HepG2 (cell line): ENCODE measurements around the gene UVSSA. TPM values are rescaled to one million over a fixed set of nuclear protein-coding genes. Genes with fewer than 3 reads are reported as not detected.
A peak's percentile ranks its signal among the peaks of the same experiment; 100 is the strongest.

Source experiments
- CBFB ChIP-seq: sonication (generic); formaldehyde crosslinking; IDR thresholded peaks from 2 replicates; pipeline ENCODE4 v1.4.0; 2020; ENCODE audit warnings: missing genetic modification reagents
- CHD2 ChIP-seq: IDR thresholded peaks from 2 replicates; pipeline ENCODE4 v1.6.1; 2011; ENCODE audit warnings: low read depth, low read length, improper control_type of control experiment
- HNRNPK ChIP-seq: fragments of 200-400 bp; formaldehyde crosslinking; IDR thresholded peaks from 2 replicates; pipeline ENCODE4 v1.6.1; 2018; ENCODE audit warnings: low read length, low read depth, moderate library complexity, mild to moderate bottlenecking; ENCODE audit not compliant: poor library complexity, severe bottlenecking
- MAZ ChIP-seq, 2 experiments: sonication (generic) in 1 of 2; formaldehyde crosslinking in 1 of 2; IDR thresholded peaks; 2 replicates each; pipeline versions ENCODE4 v1.5.0 to v1.6.1; 2012 to 2020; ENCODE audit warnings: low read depth in 2 of 2, mild to moderate bottlenecking in 2 of 2, borderline replicate concordance in 1 of 2, improper control_type of control experiment in 1 of 2, low read length in 1 of 2, missing genetic modification reagents in 1 of 2, moderate library complexity in 1 of 2
- MED1 ChIP-seq: sonication (generic); formaldehyde crosslinking; IDR thresholded peaks from 2 replicates; pipeline ENCODE4 v1.4.0; 2020; ENCODE audit warnings: missing genetic modification reagents
- MLLT10 ChIP-seq: sonication (generic); formaldehyde crosslinking; IDR thresholded peaks from 2 replicates; pipeline ENCODE4 v1.4.0; 2020; ENCODE audit warnings: missing genetic modification reagents
- MYC ChIP-seq: sonication (generic); formaldehyde crosslinking; IDR thresholded peaks from 2 replicates; pipeline ENCODE4 v1.9.0; 2021; ENCODE audit warnings: missing genetic modification reagents, borderline replicate concordance
- PHB2 ChIP-seq: fragments of 450-650 bp; IDR thresholded peaks from 2 replicates; pipeline ENCODE4 v1.6.1; 2018; ENCODE audit not compliant: partially characterized antibody
- PHF8 ChIP-seq: sonication (generic); formaldehyde crosslinking; IDR thresholded peaks from 2 replicates; pipeline ENCODE4 v1.5.0; 2020; ENCODE audit warnings: missing genetic modification reagents
- RAD21 ChIP-seq: fragments of 450-650 bp; formaldehyde crosslinking; IDR thresholded peaks from 2 replicates; pipeline ENCODE4 v1.5.0; 2020; ENCODE audit warnings: mild to moderate bottlenecking
- REPIN1 ChIP-seq: sonication (generic); formaldehyde crosslinking; IDR thresholded peaks from 2 replicates; pipeline ENCODE4 v1.8.0; 2022; ENCODE audit warnings: missing genetic modification reagents, low read depth, mild to moderate bottlenecking, borderline replicate concordance
- REXO4 ChIP-seq: sonication (generic); formaldehyde crosslinking; IDR thresholded peaks from 2 replicates; pipeline ENCODE4 v1.8.0; 2022; ENCODE audit warnings: missing genetic modification reagents, mild to moderate bottlenecking, borderline replicate concordance
- RFXAP ChIP-seq: sonication (generic); formaldehyde crosslinking; IDR thresholded peaks from 2 replicates; pipeline ENCODE4 v1.4.0; 2020; ENCODE audit warnings: missing genetic modification reagents, borderline replicate concordance
- SNAPC2 ChIP-seq: sonication (generic); formaldehyde crosslinking; IDR thresholded peaks from 2 replicates; pipeline ENCODE4 v1.8.1; 2022; ENCODE audit warnings: mild to moderate bottlenecking, missing genetic modification reagents
- TCF12 ChIP-seq, 2 experiments: fragments of 450-650 bp in 1 of 2; sonication (generic) in 1 of 2; formaldehyde crosslinking in 1 of 2; IDR thresholded peaks; 2 replicates each; pipeline versions ENCODE4 v1.6.1 to v1.8.0; 2017 to 2022; ENCODE audit warnings: antibody characterized with exemption in 1 of 2, mild to moderate bottlenecking in 1 of 2, missing genetic modification reagents in 1 of 2, moderate library complexity in 1 of 2
- U2AF1 ChIP-seq: fragments of 200-400 bp; formaldehyde crosslinking; optimal IDR thresholded peaks from 2 replicates; pipeline ENCODE3; 2017; ENCODE audit warnings: mild to moderate bottlenecking, low read depth, low read length
- XRCC5 ChIP-seq: fragments of 200-400 bp; formaldehyde crosslinking; optimal IDR thresholded peaks from 2 replicates; pipeline ENCODE3; 2017; ENCODE audit warnings: mild to moderate bottlenecking, low read length
- ZBTB7B ChIP-seq: sonication (generic); formaldehyde crosslinking; IDR thresholded peaks from 2 replicates; pipeline ENCODE4 v1.4.0; 2020; ENCODE audit warnings: missing genetic modification reagents
- ZNF207 ChIP-seq: fragments of 450-650 bp; IDR thresholded peaks from 2 replicates; pipeline ENCODE4 v1.6.1; 2016; ENCODE audit warnings: antibody characterized with exemption, borderline replicate concordance
- ZNF501 ChIP-seq: sonication (generic); formaldehyde crosslinking; IDR thresholded peaks from 2 replicates; pipeline ENCODE4 v1.5.1; 2020; ENCODE audit warnings: mild to moderate bottlenecking, moderate library complexity, missing genetic modification reagents
- ZNF512 ChIP-seq: sonication (generic); formaldehyde crosslinking; IDR thresholded peaks from 2 replicates; pipeline ENCODE4 v1.4.0; 2020; ENCODE audit warnings: mild to moderate bottlenecking, missing genetic modification reagents
- ZNF562 ChIP-seq: sonication (generic); formaldehyde crosslinking; IDR thresholded peaks from 2 replicates; pipeline ENCODE4 v1.8.0; 2022; ENCODE audit warnings: missing genetic modification reagents, borderline replicate concordance
- ZNF598 ChIP-seq: sonication (generic); formaldehyde crosslinking; IDR thresholded peaks from 2 replicates; pipeline ENCODE4 v1.5.1; 2020; ENCODE audit warnings: mild to moderate bottlenecking, missing genetic modification reagents, borderline replicate concordance
- ZNF672 ChIP-seq: sonication (generic); formaldehyde crosslinking; IDR thresholded peaks from 2 replicates; pipeline ENCODE4 v1.8.1; 2022; ENCODE audit warnings: missing genetic modification reagents
- ZNF776 ChIP-seq: sonication (generic); formaldehyde crosslinking; IDR thresholded peaks from 2 replicates; pipeline ENCODE4 v1.4.0; 2020; ENCODE audit warnings: mild to moderate bottlenecking, missing genetic modification reagents
- ZNF800 ChIP-seq: sonication (generic); formaldehyde crosslinking; IDR thresholded peaks from 2 replicates; pipeline ENCODE4 v1.4.0; 2020; ENCODE audit warnings: missing genetic modification reagents
- ZNF816 ChIP-seq: sonication (generic); formaldehyde crosslinking; IDR thresholded peaks from 2 replicates; pipeline ENCODE4 v1.8.0; 2022; ENCODE audit warnings: missing genetic modification reagents, mild to moderate bottlenecking, borderline replicate concordance
- ZNF879 ChIP-seq: sonication (generic); formaldehyde crosslinking; IDR thresholded peaks from 2 replicates; pipeline ENCODE4 v1.8.1; 2023; ENCODE audit warnings: missing genetic modification reagents
- ZSCAN30 ChIP-seq: sonication (generic); formaldehyde crosslinking; IDR thresholded peaks from 2 replicates; pipeline ENCODE4 v1.5.0; 2020; ENCODE audit warnings: mild to moderate bottlenecking, missing genetic modification reagents
- polyA plus RNA-seq, 8 experiments: library from polyadenylated mRNA; depleted of rRNA in 3 of 8; stranded (reverse) in 7 of 8; unstranded in 1 of 8; fragments of >200 nt; fragmentation: Illumina TruSeq in 4 of 8; extraction: Trizol in 4 of 8; gene quantifications; 2 replicates each; pipeline versions ENCODE4 v1.2.1 to v1.2.3, GENCODE V29; 2011 to 2016; ENCODE audit warnings: low read depth in 4 of 8, missing spikeins in 1 of 8, mixed read lengths in 1 of 8; ENCODE audit not compliant: insufficient read depth in 1 of 8
- total RNA-seq, 5 experiments: library from RNA; depleted of rRNA; stranded (reverse); fragments of >200 nt; fragmentation: Illumina TruSeq; extraction: Trizol; gene quantifications; 2 replicates each; pipeline ENCODE4 v1.2.3, GENCODE V29; 2016; ENCODE audit warnings: low read depth in 1 of 5

The UVSSA gene
- total and polyA plus RNA-seq, 2 of the 13 experiments (the other 11 are each of a cell fraction or from before 2014, with no cell fraction given) = 4.6 to 8.4 TPM

GRCh38 chr4:1346781-1347409, at the start of gene UVSSA (continued):
- TF ChIP-seq CBFB (CRISPR knock-in tag) = no peak
- TF ChIP-seq PHF8 = no peak
- TF ChIP-seq SNAPC2 (CRISPR knock-in tag) = no peak
- TF ChIP-seq ZNF879 (CRISPR knock-in tag) = 0 out of 2 replicates have a peak, but pooled peaks have one; percentile 85
- TF ChIP-seq CHD2 = no peak
- TF ChIP-seq ZNF672 = no peak
- no peak for TF ChIP-seq ZNF207
- no peak for TF ChIP-seq ZNF562 (CRISPR knock-in tag)
- peak; percentile 19; the same call in 1 of the 2 replicates for TF ChIP-seq ZNF776
- no peak for TF ChIP-seq RAD21 (CRISPR knock-in tag)
- TF ChIP-seq REXO4 (CRISPR knock-in tag) = no peak
- TF ChIP-seq ZBTB7B (CRISPR knock-in tag) = peak; percentile 28; the same call in 1 of the 2 replicates
- no peak for TF ChIP-seq ZNF598 (CRISPR knock-in tag)
- peak; percentile 86 for TF ChIP-seq HNRNPK
- TF ChIP-seq ZSCAN30 (CRISPR knock-in tag) = no peak
- TF ChIP-seq RFXAP (CRISPR knock-in tag) = peak; percentile 55
- no peak for TF ChIP-seq U2AF1
- TF ChIP-seq ZNF512 = no peak
- TF ChIP-seq ZNF501 (CRISPR knock-in tag) = peak; percentile 24; the same call in 1 of the 2 replicates
- no peak for TF ChIP-seq ZNF816 (CRISPR knock-in tag)
- TF ChIP-seq REPIN1 = peak; percentile 15; the same call in 1 of the 2 replicates
- peak; percentile 85 for TF ChIP-seq MYC
- TF ChIP-seq TCF12 (IDR thresholded peaks at IDR 0.05) = no peak
- no peak for TF ChIP-seq TCF12 (CRISPR knock-in tag; IDR thresholded peaks at IDR 0.05)
- no peak for TF ChIP-seq PHB2
- TF ChIP-seq MAZ (IDR thresholded peaks at IDR 0.05; ENCODE audit: borderline replicate concordance, low read depth, low read length) = peak; percentile 69
- peak; percentile 90 for TF ChIP-seq MAZ (CRISPR knock-in tag; IDR thresholded peaks at IDR 0.05; ENCODE audit: low read depth)
- no peak for TF ChIP-seq ZNF800 (CRISPR knock-in tag)
- no peak for TF ChIP-seq MLLT10 (CRISPR knock-in tag)
- TF ChIP-seq XRCC5 = peak; percentile 31
- TF ChIP-seq MED1 = peak; percentile 53
